SJSA1 (cell line): ENCODE data around the gene MOK. TPM values are rescaled to one million over a fixed set of nuclear protein-coding genes. Genes with fewer than 3 reads are reported as not detected.

Source experiments
- DNase-seq, 2 experiments: peaks; one replicate each; pipeline ENCODE4 v3.0.0-alpha.2; 2015 to 2020; ENCODE audit warnings: low spot score in 2 of 2, low read depth in 1 of 2
- H3K27ac ChIP-seq: fragments of 250-450 bp; sonication (Bioruptor Pico); 2 replicates; pipeline ENCODE4 v1.5.1; 2020; ENCODE audit warnings: mild to moderate bottlenecking, moderate library complexity
- H3K27me3 ChIP-seq: fragments of 250-450 bp; sonication (Bioruptor Pico); replicated peaks from 2 replicates; pipeline ENCODE4 v1.5.1; 2020; ENCODE audit warnings: mild to moderate bottlenecking, moderate library complexity
- H3K36me3 ChIP-seq: fragments of 250-450 bp; sonication (Bioruptor Pico); 2 replicates; pipeline ENCODE4 v1.5.1; 2020; ENCODE audit warnings: mild to moderate bottlenecking
- H3K4me1 ChIP-seq: fragments of 250-450 bp; sonication (Bioruptor Pico); replicated peaks from 2 replicates; pipeline ENCODE4 v1.6.1; 2021; ENCODE audit warnings: mild to moderate bottlenecking
- H3K4me3 ChIP-seq: fragments of 250-450 bp; sonication (Bioruptor Pico); 2 replicates; pipeline ENCODE4 v1.5.1; 2020; ENCODE audit warnings: mild to moderate bottlenecking
- H3K9me3 ChIP-seq: fragments of 250-450 bp; sonication (Bioruptor Pico); replicated peaks from 2 replicates; pipeline ENCODE4 v1.5.1; 2020; ENCODE audit warnings: mild to moderate bottlenecking
- total RNA-seq: library from RNA; depleted of rRNA; stranded (reverse); fragments of >200 nt; shearing (Covaris generic); gene quantifications from 2 replicates; pipeline ENCODE4 v1.2.3, GENCODE V29; 2014; rRNA removed

Gene MOK
- total RNA-seq, 1 experiment from 2014 or later = 2.7 TPM

- no peak for DNase-seq
- H3K4me3 ChIP-seq = no peak overlapping the region
- no peaks in the 10 kb centered on the region for H3K36me3 ChIP-seq
- no peak overlapping the region for H3K27ac ChIP-seq
- no peaks in the 10 kb centered on the region for H3K9me3 ChIP-seq
- H3K27me3 ChIP-seq = no peaks in the 10 kb centered on the region
- H3K4me1 ChIP-seq = peaks cover 21% of the 10 kb centered on the region
These were observed 121.1 kb downstream of the MOK start for GRCh38 chr14:102183886-102184285.

GRCh38 chr14:102182936-102183619 is 121.9 kb downstream of the MOK start:
- H3K4me1 ChIP-seq = peaks cover 21% of the 10 kb centered on the region
- H3K27ac ChIP-seq = no peak overlapping the region
- DNase-seq = no peak

GRCh38 chr14:102182190-102182589 is 122.8 kb downstream of the MOK start:
- Histone ChIP-seq H3K27me3 (no peaks in the 10 kb centered on the region), H3K36me3 (no peaks in the 10 kb centered on the region), H3K4me1 (peaks cover 16% of the 10 kb centered on the region), H3K27ac (0 out of 2 replicates have a peak overlapping the region, but pooled peaks have one; percentile 21), H3K9me3 (no peaks in the 10 kb centered on the region), H3K4me3 (no peak overlapping the region)
- peak in 1 of 2 experiments; percentile 9 for DNase-seq

More at GRCh38 chr14:102182936-102183619, 121.9 kb downstream of the MOK start:
- no peaks in the 10 kb centered on the region for H3K36me3 ChIP-seq
- H3K4me3 ChIP-seq = no peak overlapping the region
- H3K27me3 ChIP-seq = no peaks in the 10 kb centered on the region
- no peaks in the 10 kb centered on the region for H3K9me3 ChIP-seq

- Histone ChIP-seq H3K9me3 (no peaks in the 10 kb centered on the region), H3K27me3 (no peaks in the 10 kb centered on the region), H3K36me3 (no peaks in the 10 kb centered on the region), H3K27ac (no peak overlapping the region), H3K4me3 (no peak overlapping the region), H3K4me1 (peaks cover 7% of the 10 kb centered on the region)
- DNase-seq = no peak
These were observed 123.8 kb downstream of the MOK start for GRCh38 chr14:102181187-102181586.

GRCh38 chr14:102180248-102180998 is 124.5 kb downstream of the MOK start:
- H3K27ac ChIP-seq = no peak overlapping the region
- H3K36me3 ChIP-seq = no peaks in the 10 kb centered on the region
- DNase-seq = no peak
- no peak overlapping the region for H3K4me3 ChIP-seq
- H3K4me1 ChIP-seq = peaks cover 4% of the 10 kb centered on the region
- no peaks in the 10 kb centered on the region for H3K27me3 ChIP-seq
- H3K9me3 ChIP-seq = no peaks in the 10 kb centered on the region

Other genes with a start within 250 kb of the MOK start
- gene HSP90AA1, start 218.1 kb downstream of the MOK start, total RNA-seq = 367 and 670 TPM in 2 replicates
- 14.6 and 19.3 TPM in 2 replicates for gene WDR20, start 165.3 kb downstream of the MOK start, total RNA-seq
- 4.6 and 7.4 TPM in 2 replicates for gene ZNF839, start 14.6 kb upstream of the MOK start, total RNA-seq
- 50.8 and 60.9 TPM in 2 replicates for gene CINP, start 57.7 kb upstream of the MOK start, total RNA-seq
- gene TECPR2, start 57.8 kb upstream of the MOK start, total RNA-seq = 4.0 and 4.8 TPM in 2 replicates
- gene ANKRD9, start 204.6 kb upstream of the MOK start, total RNA-seq = 28.7 and 83.8 TPM in 2 replicates